GM21619 (cell line): Measurements from ENCODE around the gene CIAO1.
"Not testable (repeated sequence)": the region's sequence is repeated elsewhere in the genome, so short reads cannot be mapped to it uniquely, and the experiment has no call there.

Experiments used
- ATAC-seq: cut with Tn5 transposase; IDR thresholded peaks from one replicate; pipeline ENCODE4 v1.9.1; 2021; ENCODE audit not compliant: unreplicated experiment

Gene CIAO1

DNA sequence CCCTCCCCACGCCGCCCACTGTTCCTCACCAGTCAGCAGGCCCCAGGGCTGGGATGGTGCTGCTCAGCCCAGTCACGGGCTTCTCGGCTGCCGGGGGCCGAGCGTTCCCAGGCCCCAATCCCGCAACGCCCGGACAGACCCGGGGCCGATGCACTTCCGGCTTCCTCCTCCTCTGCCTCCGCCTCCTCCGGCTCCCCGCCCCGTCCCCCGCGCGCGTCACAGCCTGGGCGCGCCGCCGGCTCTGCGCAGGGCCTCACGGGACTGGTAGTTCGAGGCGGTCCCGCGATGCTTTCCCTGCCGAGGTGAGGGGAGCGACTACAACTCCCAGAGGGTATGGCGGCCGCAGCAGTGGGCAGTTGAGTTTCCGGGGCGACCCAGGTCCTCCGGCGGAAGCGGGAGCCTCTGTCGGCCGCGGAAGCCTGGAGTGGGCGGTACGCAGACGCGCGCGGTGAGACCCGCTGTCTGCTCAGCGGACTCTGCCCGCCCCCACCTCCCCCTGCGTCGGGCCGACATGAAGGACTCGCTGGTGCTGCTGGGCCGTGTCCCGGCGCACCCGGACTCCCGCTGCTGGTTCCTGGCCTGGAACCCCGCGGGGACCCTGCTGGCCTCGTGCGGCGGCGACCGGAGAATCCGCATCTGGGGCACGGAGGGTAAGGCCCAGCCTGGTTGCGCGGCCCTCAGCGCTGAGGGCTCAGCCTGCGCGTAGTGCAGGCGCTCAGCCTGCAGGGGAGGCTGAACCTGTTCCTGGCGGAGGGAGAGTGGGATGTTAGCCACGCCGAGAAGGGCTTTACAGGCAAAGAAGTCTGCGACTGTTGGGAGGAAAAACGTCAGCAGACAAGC is at the start of gene CIAO1, which contains the start of gene TMEM127:
TSS of gene CIAO1 (plus strand) at position 386 of the 840 bp plus-strand sequence. CDS start at position 512, 126 bp downstream.
TSS of gene TMEM127 (minus strand) at position 158 of the 840 bp plus-strand sequence. CDS start 616 bp downstream, outside the sequence.
- ATAC-seq = peak; percentile 92

DNA sequence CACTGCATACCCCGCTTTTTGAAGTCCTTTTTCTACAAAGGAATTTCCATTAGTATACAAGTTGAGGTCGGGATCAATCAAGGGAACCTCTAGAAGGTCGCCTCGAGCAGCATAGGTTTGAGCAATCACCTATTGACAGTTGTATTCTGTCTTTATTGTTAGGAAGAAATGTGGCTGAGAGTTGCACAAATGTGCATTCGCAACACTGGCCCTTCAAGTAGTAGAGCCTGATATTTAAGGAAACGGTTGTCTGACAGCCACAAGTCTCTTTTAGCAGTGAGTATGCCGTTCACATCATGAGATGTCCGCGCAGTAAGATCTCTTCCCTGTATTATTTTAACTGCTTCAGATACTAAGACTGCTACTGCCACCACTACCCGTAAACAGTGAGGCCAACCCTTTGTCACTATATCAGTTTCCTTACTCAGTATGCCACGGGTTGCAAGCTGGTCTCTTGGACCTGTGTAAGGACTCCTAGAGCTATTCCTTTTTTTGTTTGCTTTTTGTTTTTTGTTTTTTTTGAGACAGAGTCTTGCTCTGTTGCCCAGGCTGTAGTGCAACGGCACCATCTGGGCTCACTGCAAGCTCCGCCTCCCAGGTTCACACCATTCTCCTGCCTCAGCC is 47.4 kb upstream of the CIAO1 start:
- ATAC-seq = no peak

DNA sequence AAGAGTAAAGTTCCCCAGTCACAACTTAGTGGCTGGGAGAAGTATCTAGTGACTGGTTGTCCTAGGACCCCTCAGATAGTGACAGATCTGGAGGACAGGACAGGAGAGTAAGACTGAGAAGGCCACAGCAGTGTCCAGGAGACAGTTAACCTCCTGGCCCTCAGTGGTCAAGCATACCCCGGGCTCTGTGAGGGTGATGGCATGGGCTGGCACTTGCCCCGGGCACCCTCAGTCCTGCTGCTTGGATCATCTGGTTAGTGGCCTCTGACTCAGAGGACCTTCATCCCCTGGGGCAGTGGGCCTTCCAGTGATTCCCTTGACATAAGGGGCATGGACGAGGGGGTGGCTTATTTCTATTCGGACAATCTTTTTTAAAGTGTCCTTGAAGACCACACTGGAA is 46.1 kb upstream of the CIAO1 start:
- ATAC-seq = not testable (repeated sequence)

DNA sequence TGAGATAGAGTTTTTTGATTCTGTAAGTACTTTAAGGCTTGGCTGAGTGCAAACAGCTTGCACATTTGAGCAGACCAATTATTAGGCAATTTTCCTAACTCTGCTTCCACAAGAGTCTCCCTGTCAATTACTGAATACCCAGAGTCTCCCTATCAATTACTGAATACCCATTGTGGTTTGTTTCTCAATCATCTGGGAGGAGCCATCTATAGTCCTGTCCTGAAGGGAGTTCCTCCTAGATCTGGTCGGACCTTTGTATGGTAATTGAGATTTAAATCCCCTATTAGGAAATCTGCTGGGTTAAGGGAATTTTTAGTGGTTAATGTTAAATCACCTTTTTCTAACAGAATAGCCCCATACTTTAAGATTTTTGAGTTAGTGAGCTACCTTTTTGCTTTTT is 44.9 kb upstream of the CIAO1 start:
- ATAC-seq = not testable (repeated sequence)

DNA sequence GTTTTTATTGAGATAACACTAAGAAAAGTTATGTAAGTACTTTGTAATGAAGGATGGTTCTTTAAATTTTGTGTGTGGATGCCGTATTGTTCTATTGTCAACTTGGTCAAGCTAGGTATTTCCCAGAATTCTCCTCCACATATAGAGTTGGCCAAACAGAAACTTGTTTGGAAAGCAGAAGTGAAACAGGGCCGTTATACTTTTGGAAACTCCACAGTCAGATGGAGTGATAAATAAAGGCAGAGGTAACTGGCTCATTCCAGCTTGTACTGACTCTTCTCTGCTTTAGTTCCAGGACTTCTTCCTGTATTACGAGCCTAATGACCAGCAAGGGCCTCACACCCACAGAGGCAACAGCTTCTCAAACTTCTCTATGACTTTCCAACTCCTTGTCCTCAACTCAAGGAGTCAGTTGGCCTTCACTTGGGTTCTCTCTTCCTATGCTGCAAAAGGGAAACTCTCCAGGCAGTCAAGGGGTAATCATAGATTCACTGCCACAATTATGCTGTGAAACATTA is 41.0 kb upstream of the CIAO1 start:
- peak; percentile 72 for ATAC-seq

DNA sequence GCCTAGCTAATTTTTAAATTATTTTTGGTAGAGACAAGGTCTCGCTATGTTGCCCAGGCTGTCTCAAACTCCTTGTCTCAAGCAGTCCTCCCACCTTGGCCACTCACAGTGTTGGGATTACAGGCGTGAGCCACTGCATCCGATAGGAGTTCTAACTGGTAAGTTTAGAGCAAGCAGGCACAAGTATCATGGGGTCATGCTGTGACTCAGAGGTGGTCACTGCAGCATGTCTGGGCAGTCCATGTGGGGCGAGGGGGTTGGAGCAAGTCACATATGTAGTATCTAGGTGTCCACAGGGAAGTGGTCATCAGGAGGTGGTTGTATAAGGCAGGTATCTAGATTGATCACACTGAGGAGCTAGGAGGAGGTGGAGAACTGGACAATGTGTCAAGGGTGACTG is 34.7 kb upstream of the CIAO1 start:
- ATAC-seq = no peak

DNA sequence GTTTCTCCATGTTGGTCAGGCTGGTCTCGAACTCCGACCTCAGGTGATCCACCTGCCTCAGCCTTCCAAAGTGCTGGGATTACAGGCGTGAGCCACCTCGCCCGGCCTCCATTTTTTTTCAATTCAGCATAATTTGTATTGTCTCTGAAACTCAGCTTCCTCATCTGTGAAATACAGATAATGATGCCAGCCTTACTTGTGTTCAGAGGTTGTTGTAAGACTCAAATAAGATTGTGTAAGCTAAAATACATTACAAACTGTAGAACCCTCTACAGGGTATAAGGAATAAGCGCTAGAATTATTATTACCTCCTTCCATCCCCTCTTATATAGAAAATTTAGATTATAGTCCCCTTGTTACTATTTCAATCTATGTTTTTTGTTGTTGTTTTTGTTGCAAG is 32.6 kb upstream of the CIAO1 start:
- no peak for ATAC-seq

DNA sequence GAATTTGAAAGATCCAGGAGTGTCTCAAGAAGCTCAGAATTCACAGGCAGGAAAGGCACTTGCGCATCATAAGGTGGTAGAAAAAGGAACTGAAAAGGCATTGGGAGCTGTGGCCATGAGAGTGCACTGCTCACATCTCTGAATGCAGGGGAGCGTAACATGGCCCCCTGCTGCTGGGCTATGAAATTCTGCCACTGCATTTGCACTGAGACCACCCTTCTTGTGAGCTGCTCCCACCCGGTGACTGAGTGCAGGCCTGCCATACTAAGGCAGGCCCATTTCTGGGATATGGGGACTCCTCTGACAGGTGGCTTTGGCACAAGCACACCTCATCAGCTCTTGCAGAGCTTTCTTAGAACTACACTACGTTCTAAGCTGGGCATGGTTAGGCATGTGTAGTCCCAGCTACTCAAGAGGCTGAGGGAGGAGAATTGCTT is 32.1 kb upstream of the CIAO1 start:
- peak; percentile 85 for ATAC-seq

DNA sequence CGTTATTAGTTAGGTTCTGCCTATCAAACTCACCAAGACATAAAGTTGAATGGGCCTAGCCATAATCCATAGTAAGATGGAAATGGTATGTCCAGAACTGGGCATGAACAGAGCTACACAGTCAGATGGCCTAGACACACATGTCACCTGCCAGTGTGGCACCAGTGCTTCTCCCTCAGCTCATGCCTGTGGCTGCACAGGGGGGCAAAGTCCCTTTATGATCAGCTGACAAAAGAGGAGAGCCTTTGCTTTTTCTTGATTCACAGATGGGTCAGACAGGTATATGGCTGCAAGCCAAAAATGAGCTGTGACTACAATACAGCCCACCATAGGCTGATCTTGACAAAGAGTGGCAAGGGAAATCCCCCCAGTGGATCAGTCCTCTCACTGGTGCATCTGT is 29.1 kb upstream of the CIAO1 start:
- no peak for ATAC-seq

DNA sequence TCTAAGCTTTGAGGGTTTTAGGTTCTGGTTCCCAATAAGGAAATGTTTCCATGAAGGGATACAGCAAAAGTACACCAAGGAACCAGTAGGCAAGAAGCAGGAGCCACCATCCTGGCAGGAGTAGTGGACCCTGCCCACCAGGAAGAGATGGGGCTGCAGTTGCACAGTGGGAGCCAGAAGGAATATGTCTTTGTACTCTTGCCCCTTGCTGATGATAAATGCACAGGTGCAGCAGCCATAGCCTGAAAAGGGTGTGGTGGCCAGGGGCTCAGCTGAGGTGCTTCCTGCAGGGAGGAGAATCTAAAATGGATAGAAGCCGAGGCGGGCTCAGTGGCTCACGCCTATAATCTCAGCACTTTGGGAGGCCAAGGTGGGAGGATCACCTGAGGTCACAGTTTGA is 27.8 kb upstream of the CIAO1 start:
- no peak for ATAC-seq

DNA sequence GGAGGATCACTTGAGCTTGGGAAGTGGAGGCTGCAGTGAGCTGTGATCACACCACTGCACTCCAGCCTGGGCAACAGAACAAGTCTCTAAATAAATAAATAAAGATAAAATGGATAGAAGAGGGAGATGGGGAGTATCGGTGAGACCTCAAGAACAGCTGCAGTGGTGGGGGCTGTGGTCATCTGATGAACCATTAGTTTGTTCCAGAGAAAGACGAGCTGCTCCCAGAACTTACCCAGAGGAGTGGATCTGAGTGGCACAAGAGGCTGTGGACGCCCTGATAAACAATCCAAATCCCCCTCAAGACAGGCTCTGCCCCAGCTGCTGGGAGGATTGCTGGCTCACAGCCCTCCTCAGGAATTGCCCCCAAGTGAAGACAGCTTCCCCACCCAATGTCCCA is 26.9 kb upstream of the CIAO1 start:
- no peak for ATAC-seq

DNA sequence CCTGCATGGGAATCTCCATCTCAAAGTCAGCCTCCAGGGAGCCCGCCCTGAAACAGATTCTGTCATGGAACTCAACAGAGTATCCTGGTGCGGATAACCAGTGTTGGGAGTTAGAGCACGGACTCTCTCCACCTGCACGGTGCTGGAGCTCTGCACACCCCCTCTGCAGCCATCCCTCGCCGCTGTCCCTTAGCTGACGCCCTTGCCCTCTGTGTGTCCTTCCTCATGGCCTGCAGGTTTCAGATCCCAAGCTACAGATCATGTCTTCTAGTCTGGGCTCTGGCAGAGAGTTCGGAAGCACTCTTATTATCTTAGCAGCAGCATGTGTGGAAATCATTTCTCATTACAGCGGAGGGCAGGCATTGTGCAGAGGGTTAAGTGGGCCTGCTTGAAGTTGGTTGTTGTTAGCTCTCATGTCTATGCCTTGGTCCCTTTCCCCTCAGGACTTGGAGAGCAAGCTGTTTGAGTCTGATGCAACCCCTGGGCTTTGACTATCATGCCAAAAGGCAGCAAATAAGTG is 26.2 kb upstream of the CIAO1 start:
- ATAC-seq = no peak

DNA sequence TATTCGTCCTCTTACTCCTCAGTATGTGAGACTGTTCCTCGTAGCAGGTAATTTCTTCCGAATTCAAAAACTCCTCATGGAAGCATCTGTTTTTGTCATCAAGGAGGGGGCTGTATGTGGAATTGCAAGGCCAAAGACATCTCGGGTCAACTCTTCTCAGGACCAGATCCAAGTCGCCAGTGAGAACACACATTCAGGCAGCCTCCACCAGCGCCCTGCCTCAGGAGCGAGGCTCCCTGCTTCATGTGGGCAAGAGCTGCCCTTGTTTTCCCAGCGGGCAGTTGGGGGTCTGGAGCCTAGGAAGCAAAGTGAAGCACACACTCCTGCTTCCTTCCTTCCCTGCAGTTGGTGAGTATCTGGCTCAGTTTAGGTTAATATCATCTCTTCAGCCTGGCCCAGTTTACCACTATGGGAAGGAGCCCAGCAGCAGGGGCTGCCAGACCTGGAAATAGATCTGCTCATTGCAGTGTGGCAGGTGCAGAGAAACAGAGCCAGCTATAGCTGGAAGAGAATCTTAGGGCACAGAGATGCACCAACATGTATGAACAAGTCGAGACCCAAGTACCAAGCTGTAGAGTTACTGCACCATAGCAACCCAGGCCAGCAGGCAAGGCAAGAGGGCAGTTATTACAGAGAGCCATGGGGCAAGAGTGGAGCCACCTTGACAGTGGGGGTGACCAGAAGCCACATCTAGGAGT is 25.5 kb upstream of the CIAO1 start:
- no peak for ATAC-seq

DNA sequence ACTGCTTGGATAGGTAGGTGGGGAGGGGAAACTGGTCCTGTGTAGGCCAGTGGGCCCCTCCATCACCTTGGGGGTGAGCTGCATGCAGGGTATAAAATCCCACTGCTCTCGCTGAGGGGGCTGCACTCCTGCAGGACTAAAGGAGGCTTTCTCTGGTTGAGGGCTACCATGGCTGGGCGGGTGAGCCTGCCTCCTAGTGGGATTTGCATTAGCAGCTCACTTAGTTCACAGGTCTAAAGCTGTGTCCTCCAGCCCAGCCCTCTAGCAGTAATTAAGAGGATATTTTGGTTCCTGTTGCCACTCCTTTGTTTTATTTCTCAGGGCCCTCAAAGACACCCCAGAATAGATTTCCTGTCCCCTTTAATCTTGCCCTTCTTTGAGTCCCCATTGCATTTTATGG is 24.8 kb upstream of the CIAO1 start:
- no peak for ATAC-seq

DNA sequence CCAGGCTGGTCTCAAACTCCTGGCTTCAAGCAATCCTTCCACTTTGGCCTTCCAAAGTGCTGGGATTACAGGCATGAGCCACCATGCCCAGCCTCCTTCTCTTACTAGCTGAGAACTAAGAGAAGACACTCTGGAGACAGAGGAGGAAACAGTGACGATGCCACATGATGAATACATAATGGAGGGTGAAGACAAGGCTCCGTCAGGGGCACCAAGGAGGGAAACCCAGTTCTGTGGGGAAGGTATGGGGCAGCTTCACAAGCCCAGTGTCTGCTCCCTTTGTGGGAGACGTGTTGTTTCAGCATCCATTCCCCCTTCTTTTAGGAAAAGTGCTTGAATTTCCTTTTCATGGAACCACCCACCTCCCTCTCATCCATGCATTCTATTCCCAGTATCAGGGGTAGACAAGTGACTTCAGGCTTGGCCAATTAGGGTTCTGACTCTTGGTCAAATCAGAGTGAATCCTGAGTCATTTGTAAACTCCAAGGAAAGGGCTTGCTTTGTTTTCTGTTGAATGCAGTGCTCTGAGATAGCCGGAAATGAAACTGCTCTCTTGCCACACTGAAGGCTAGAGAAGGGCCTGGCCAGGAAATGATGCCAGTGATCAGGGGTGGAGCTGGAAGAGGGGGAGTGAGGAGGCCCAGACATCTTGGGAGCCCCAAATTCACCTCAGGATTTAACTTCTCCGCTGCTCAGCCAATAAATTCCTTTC is 24.0 kb upstream of the CIAO1 start:
- peak; percentile 85 for ATAC-seq

DNA sequence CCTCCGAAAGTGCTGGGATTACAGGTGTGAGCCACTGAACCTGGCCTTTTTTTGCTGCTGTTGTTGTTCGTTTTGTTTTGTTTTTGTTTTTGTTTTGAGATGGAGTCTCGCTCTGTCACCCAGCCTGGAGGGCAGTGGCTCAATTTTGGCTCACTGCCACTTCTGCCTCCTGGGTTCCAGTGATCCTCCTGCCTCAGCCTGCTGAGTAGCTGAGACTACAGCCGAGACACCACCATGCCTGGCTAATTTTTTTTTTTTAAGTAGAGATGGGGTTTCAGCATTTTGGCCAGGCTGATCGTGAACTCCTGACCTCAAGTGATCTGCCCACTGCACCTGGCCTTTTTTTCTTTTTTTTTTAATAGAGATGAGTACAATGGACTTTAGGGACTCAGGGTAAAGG is 22.2 kb upstream of the CIAO1 start:
- ATAC-seq = no peak

DNA sequence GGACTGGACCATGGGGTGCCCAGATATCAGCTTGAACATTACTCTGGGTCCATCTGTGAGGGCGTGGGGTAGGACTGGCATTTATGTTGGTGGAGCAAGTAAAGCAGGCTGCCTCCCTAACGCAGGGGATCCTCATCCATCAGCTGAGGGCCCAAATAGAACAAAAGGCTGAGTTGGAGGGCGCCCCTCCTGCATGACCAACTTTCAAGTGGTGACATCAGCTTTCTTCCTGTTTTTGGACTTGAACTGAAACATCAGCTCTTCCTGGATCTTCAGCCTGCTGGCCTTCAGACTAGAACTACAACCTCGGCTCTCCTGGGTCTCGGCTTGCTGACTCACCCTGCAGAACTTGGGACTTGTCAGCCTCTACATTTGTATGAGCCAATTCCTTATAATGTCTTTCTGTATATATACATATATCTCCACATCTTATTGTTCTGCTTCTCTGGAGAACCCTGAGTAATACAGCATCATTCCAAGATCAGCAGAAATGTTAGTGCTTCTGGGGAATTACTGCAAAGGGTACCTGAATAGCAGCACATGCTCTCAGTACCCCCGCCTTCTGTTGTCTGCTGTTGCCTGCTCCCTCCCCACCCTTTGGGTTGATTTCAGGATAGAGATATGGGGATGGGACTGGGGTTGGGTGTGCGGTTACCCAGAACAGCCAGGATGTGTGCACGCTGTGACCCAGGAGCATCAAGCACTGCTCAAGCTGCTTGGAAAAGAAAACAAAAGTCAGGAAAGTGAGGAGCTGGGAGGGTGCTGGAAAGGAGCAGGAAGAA is 20.2 kb upstream of the CIAO1 start:
- no peak for ATAC-seq

DNA sequence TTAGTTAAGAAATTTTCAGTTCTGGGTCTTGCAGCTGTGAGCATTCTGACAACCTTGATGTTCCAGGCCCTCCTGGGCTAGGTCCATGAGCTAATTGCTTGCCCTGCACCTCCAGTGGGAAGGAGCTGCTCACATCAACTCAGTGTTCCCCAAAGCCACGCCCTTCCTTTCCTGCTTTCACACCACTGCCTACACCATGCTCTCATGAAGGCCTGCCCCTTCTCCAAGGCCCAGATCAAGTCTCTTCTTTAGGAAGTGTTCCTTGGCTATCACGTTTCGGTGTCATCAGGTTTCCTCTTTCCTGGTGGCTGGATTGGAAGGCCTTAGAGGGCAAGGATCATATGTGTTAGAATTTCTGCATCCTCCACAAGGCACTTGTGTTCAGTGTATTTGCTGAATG is 19.0 kb upstream of the CIAO1 start:
- no peak for ATAC-seq

DNA sequence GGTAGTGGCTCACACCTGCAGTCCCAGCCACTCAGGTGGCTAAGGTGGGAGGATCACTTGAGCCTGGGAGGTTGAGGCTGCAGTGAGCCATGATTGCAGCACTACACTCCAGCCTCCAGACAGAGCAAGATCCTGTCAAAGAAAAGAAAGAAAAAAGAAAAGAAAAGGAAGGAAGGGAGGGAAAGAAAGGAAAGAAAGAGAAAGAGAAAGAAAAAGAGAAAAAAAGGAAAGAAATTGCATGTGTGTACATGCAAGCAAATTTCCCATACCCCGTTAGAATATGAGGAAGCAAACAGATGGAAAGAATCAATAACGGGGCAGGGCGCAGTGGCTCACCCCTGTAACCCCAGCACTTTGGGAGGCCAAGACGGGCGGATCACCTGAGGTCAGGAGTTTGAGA is 18.1 kb upstream of the CIAO1 start:
- ATAC-seq = no peak

DNA sequence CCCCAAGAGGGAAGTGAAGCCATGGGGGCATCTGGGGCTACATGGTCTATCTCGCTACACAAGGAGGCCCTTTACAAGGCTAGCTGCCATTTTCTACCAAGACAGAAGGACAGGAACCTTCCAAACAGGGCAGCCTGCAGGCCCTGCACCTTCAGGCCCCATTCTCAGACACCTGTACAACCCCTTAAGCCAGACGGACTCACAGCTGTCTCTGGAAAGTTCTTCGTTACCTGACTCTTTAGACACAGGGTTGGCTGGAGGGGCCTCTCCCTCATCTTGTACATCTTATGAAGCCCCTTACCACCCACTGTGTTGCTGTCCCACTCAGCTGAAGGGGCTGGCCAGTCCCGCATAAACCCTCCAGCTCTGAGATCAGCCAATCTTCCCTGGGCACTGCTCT is 17.4 kb upstream of the CIAO1 start:
- ATAC-seq = no peak
